ENCODE measurements around the gene KCNQ1. TPM values are rescaled to one million over a fixed set of nuclear protein-coding genes. Genes with fewer than 3 reads are reported as not detected.

The KCNQ1 gene
- polyA plus RNA-seq, 1 donor from 2014 or later = not detected

- no peaks in the 10 kb centered on the region for H3F3A ChIP-seq (ENCODE audit: insufficient read depth, low read length, poor library complexity, severe bottlenecking)
- H3K9ac ChIP-seq (ENCODE audit: low read length) = no peak overlapping the region
- no peaks in the 10 kb centered on the region for H3K79me2 ChIP-seq (replicated peaks; ENCODE audit: insufficient read depth, low read length)
- H3K27ac ChIP-seq (ENCODE audit: low read length) = no peak overlapping the region
- no peak overlapping the region for H2AFZ ChIP-seq (ENCODE audit: low read depth, low read length)
- no peak overlapping the region for H3K4me2 ChIP-seq (ENCODE audit: low read length)
- no peaks in the 10 kb centered on the region for H3K27me3 ChIP-seq (ENCODE audit: insufficient read depth, low read depth, low read length)
- TF ChIP-seq REST (IDR thresholded peaks at IDR 0.05; ENCODE audit: borderline replicate concordance) (no peak), SMC3 (conservative IDR thresholded peaks at IDR 0.05; ENCODE audit: poor library complexity) (no peak), MXI1 (conservative IDR thresholded peaks at IDR 0.05; ENCODE audit: poor library complexity, severe bottlenecking) (no peak), EZH2 (IDR thresholded peaks at IDR 0.05; ENCODE audit: borderline replicate concordance, insufficient read depth, low read length, poor library complexity, severe bottlenecking) (no peak), TAF1 (IDR thresholded peaks at IDR 0.05; ENCODE audit: low read depth) (no peak), CTCF (IDR thresholded peaks at IDR 0.05; ENCODE audit: poor library complexity, severe bottlenecking) (no peak), EP300 (conservative IDR thresholded peaks at IDR 0.05; ENCODE audit: poor library complexity, severe bottlenecking) (no peak), POLR2AphosphoS5 (IDR thresholded peaks at IDR 0.05) (no peak), RAD21 (conservative IDR thresholded peaks at IDR 0.05) (no peak)
- H3K4me3 ChIP-seq (ENCODE audit: low read length) = no peak overlapping the region
- no peaks in the 10 kb centered on the region for H3K36me3 ChIP-seq (ENCODE audit: insufficient read depth, low read length)
- H3K9me3 ChIP-seq (ENCODE audit: low read length) = no peaks in the 10 kb centered on the region
- no peaks in the 10 kb centered on the region for H3K9me2 ChIP-seq (ENCODE audit: insufficient read depth, low read length)
- H4K20me1 ChIP-seq (ENCODE audit: insufficient read depth) = no peaks in the 10 kb centered on the region
Measured at GRCh38 chr11:2517016-2517385, 72.2 kb downstream of the KCNQ1 start.

- no peak overlapping the region for H2AFZ ChIP-seq (ENCODE audit: low read depth, low read length)
- no peaks in the 10 kb centered on the region for H3K9me2 ChIP-seq (ENCODE audit: insufficient read depth, low read length)
- no peak overlapping the region for H3K4me2 ChIP-seq (ENCODE audit: low read length)
- no peaks in the 10 kb centered on the region for H4K20me1 ChIP-seq (ENCODE audit: insufficient read depth)
- no peaks in the 10 kb centered on the region for H3K79me2 ChIP-seq (replicated peaks; ENCODE audit: insufficient read depth, low read length)
- H3F3A ChIP-seq (ENCODE audit: insufficient read depth, low read length, poor library complexity, severe bottlenecking) = no peaks in the 10 kb centered on the region
- no peak overlapping the region for H3K4me3 ChIP-seq (ENCODE audit: low read length)
- H3K27ac ChIP-seq (ENCODE audit: low read length) = no peak overlapping the region
- H3K9me3 ChIP-seq (ENCODE audit: low read length) = no peaks in the 10 kb centered on the region
- TF ChIP-seq TAF1 (IDR thresholded peaks at IDR 0.05; ENCODE audit: low read depth) (no peak), POLR2AphosphoS5 (IDR thresholded peaks at IDR 0.05) (no peak), REST (IDR thresholded peaks at IDR 0.05; ENCODE audit: borderline replicate concordance) (no peak), EP300 (conservative IDR thresholded peaks at IDR 0.05; ENCODE audit: poor library complexity, severe bottlenecking) (no peak), SMC3 (conservative IDR thresholded peaks at IDR 0.05; ENCODE audit: poor library complexity) (no peak), MXI1 (conservative IDR thresholded peaks at IDR 0.05; ENCODE audit: poor library complexity, severe bottlenecking) (no peak), EZH2 (IDR thresholded peaks at IDR 0.05; ENCODE audit: borderline replicate concordance, insufficient read depth, low read length, poor library complexity, severe bottlenecking) (no peak), CTCF (IDR thresholded peaks at IDR 0.05; ENCODE audit: poor library complexity, severe bottlenecking) (no peak), RAD21 (conservative IDR thresholded peaks at IDR 0.05) (no peak)
- no peaks in the 10 kb centered on the region for H3K27me3 ChIP-seq (ENCODE audit: insufficient read depth, low read depth, low read length)
- H3K36me3 ChIP-seq (ENCODE audit: insufficient read depth, low read length) = no peaks in the 10 kb centered on the region
- H3K9ac ChIP-seq (ENCODE audit: low read length) = no peak overlapping the region
Measured at GRCh38 chr11:2517386-2518064, 72.7 kb downstream of the KCNQ1 start.

Data from neural cell (in vitro differentiated cells).